HEK293 (cell line): Measurements from ENCODE around the gene COQ6.

Experiments
- CTCF ChIA-PET: fragments of 350-600 bp; formaldehyde crosslinking; extraction: SDS; loops from one replicate; lab custom pipeline; 2021; ENCODE audit warnings: antibody characterized with exemption; lab: Yijun Ruan, JAX
- POLR2A ChIA-PET: fragments of 300-600 bp; formaldehyde crosslinking; extraction: SDS; loops from one replicate; lab custom pipeline; 2020; ENCODE audit warnings: antibody characterized with exemption, inconsistent platforms; lab: Yijun Ruan, JAX
- H3K27ac ChIP-seq: fragments of 200-500 bp; sonication (Bioruptor generic); 2 replicates; pipeline ENCODE4 v1.5.1; 2014; ENCODE audit warnings: low read depth, low read length, control low read depth, inconsistent platforms; ENCODE audit errors: extremely low read depth
- H3K36me3 ChIP-seq, 2 experiments: fragments of 200-500 bp in 1 of 2; sonication (Bioruptor generic) in 1 of 2; 1 replicate in 1 of 2; 2 replicates in 1 of 2; pipeline ENCODE4 v1.5.1; 2014 to 2017; ENCODE audit warnings: inconsistent platforms in 2 of 2, low read length in 2 of 2; ENCODE audit not compliant: control insufficient read depth in 2 of 2, insufficient read depth in 1 of 2
- H3K4me1 ChIP-seq: fragments of 200-500 bp; sonication (Bioruptor generic); 2 replicates; pipeline ENCODE4 v1.5.1; 2014; ENCODE audit warnings: mild to moderate bottlenecking, low read length, inconsistent platforms; ENCODE audit not compliant: control insufficient read depth, insufficient read depth
- H3K4me3 ChIP-seq: 2 replicates; pipeline ENCODE4 v1.5.1; 2011; ENCODE audit warnings: low read depth, mild to moderate bottlenecking, control low read depth, low read length, moderate library complexity
- H3K9me3 ChIP-seq: fragments of 200-500 bp; sonication (Bioruptor generic); 2 replicates; pipeline ENCODE4 v1.5.1; 2014; ENCODE audit warnings: low read depth, low read length, inconsistent platforms; ENCODE audit not compliant: control insufficient read depth, insufficient read depth
- IKZF3 ChIP-seq: fragments of 450-650 bp; IDR thresholded peaks from 2 replicates; pipeline ENCODE4 v1.5.0; 2018; ENCODE audit warnings: missing biosample characterization, mild to moderate bottlenecking, missing genetic modification characterization, moderate library complexity
- KLF16 ChIP-seq: fragments of 450-650 bp; formaldehyde crosslinking; IDR thresholded peaks from 2 replicates; pipeline ENCODE4 v1.5.1; 2017; ENCODE audit warnings: missing biosample characterization, missing genetic modification characterization
- MEIS1 ChIP-seq: sonication (generic); formaldehyde crosslinking; IDR thresholded peaks from 2 replicates; pipeline ENCODE4 v1.8.1; 2022; ENCODE audit warnings: missing genetic modification reagents, mild to moderate bottlenecking, borderline replicate concordance
- OVOL3 ChIP-seq: fragments of 450-650 bp; formaldehyde crosslinking; IDR thresholded peaks from 2 replicates; pipeline ENCODE4 v1.5.1; 2016; ENCODE audit warnings: missing biosample characterization, missing genetic modification characterization
- PRDM1 ChIP-seq: fragments of 450-650 bp; formaldehyde crosslinking; IDR thresholded peaks from 2 replicates; pipeline ENCODE4; 2016; ENCODE audit warnings: missing biosample characterization, missing genetic modification characterization
- SALL2 ChIP-seq: fragments of 450-650 bp; formaldehyde crosslinking; IDR thresholded peaks from 2 replicates; pipeline ENCODE4 v1.5.0; 2017; ENCODE audit warnings: missing biosample characterization, mild to moderate bottlenecking, missing genetic modification characterization, borderline replicate concordance
- ZBTB17 ChIP-seq: fragments of 450-650 bp; formaldehyde crosslinking; IDR thresholded peaks from 2 replicates; pipeline ENCODE4 v1.5.1; 2016; ENCODE audit warnings: missing biosample characterization, missing genetic modification characterization
- ZFP41 ChIP-seq: fragments of 450-650 bp; formaldehyde crosslinking; IDR thresholded peaks from 2 replicates; pipeline ENCODE4 v1.5.1; 2016; ENCODE audit warnings: missing biosample characterization, missing genetic modification characterization, borderline replicate concordance
- ZNF148 ChIP-seq: fragments of 450-650 bp; formaldehyde crosslinking; IDR thresholded peaks from 2 replicates; pipeline ENCODE4 v1.5.0; 2017; ENCODE audit warnings: missing biosample characterization, missing genetic modification characterization, borderline replicate concordance
- ZNF174 ChIP-seq: fragments of 450-650 bp; formaldehyde crosslinking; IDR thresholded peaks from 2 replicates; pipeline ENCODE4 v1.5.0; 2017; ENCODE audit warnings: missing biosample characterization, mild to moderate bottlenecking, missing genetic modification characterization
- ZNF214 ChIP-seq: fragments of 450-650 bp; formaldehyde crosslinking; IDR thresholded peaks from 2 replicates; pipeline ENCODE4 v1.5.1; 2017; ENCODE audit warnings: missing biosample characterization, mild to moderate bottlenecking, missing genetic modification characterization, borderline replicate concordance
- ZNF248 ChIP-seq: fragments of 450-650 bp; formaldehyde crosslinking; IDR thresholded peaks from 2 replicates; pipeline ENCODE4 v1.5.1; 2017; ENCODE audit warnings: missing biosample characterization, missing genetic modification characterization
- ZNF280D ChIP-seq: fragments of 450-650 bp; formaldehyde crosslinking; IDR thresholded peaks from 2 replicates; pipeline ENCODE4 v1.5.1; 2016; ENCODE audit warnings: missing biosample characterization, missing genetic modification characterization
- ZNF354C ChIP-seq: fragments of 450-650 bp; formaldehyde crosslinking; IDR thresholded peaks from 2 replicates; pipeline ENCODE4 v1.5.1; 2016; ENCODE audit warnings: missing biosample characterization, missing genetic modification characterization, low read depth, borderline replicate concordance
- ZNF37A ChIP-seq: fragments of 450-650 bp; IDR thresholded peaks from 2 replicates; pipeline ENCODE4 v1.5.1; 2018; ENCODE audit warnings: missing biosample characterization, missing genetic modification characterization
- ZNF416 ChIP-seq: fragments of 450-650 bp; formaldehyde crosslinking; IDR thresholded peaks from 2 replicates; pipeline ENCODE4 v1.5.1; 2016; ENCODE audit warnings: missing biosample characterization, missing genetic modification characterization
- ZNF426 ChIP-seq: fragments of 450-650 bp; formaldehyde crosslinking; IDR thresholded peaks from 2 replicates; pipeline ENCODE4 v1.5.1; 2017; ENCODE audit warnings: missing biosample characterization, missing genetic modification characterization, mild to moderate bottlenecking, inconsistent platforms, moderate library complexity
- ZNF530 ChIP-seq: fragments of 450-650 bp; formaldehyde crosslinking; IDR thresholded peaks from 2 replicates; pipeline ENCODE4 v1.5.1; 2016; ENCODE audit warnings: low read depth, missing biosample characterization, missing genetic modification characterization
- ZNF549 ChIP-seq: fragments of 450-650 bp; IDR thresholded peaks from 2 replicates; pipeline ENCODE4 v1.5.1; 2018; ENCODE audit warnings: missing biosample characterization, missing genetic modification characterization, mild to moderate bottlenecking, inconsistent platforms, moderate library complexity
- ZNF555 ChIP-seq: fragments of 450-650 bp; formaldehyde crosslinking; conservative IDR thresholded peaks from 2 replicates; pipeline ENCODE4 v1.5.1; 2017; ENCODE audit warnings: missing biosample characterization, mild to moderate bottlenecking, missing genetic modification characterization, inconsistent platforms
- ZNF580 ChIP-seq: fragments of 450-650 bp; formaldehyde crosslinking; IDR thresholded peaks from 2 replicates; pipeline ENCODE4 v1.5.1; 2016; ENCODE audit warnings: missing biosample characterization, missing genetic modification characterization
- ZNF621 ChIP-seq: fragments of 450-650 bp; formaldehyde crosslinking; IDR thresholded peaks from 2 replicates; pipeline ENCODE4 v1.5.1; 2017; ENCODE audit warnings: missing biosample characterization, missing genetic modification characterization
- ZNF624 ChIP-seq: fragments of 450-650 bp; formaldehyde crosslinking; IDR thresholded peaks from 2 replicates; pipeline ENCODE4 v1.5.1; 2017; ENCODE audit warnings: missing biosample characterization, missing genetic modification characterization
- ZNF639 ChIP-seq: fragments of 450-650 bp; formaldehyde crosslinking; IDR thresholded peaks from 2 replicates; pipeline ENCODE4 v1.5.1; 2016; ENCODE audit warnings: missing biosample characterization, missing genetic modification characterization
- ZSCAN23 ChIP-seq: fragments of 450-650 bp; formaldehyde crosslinking; IDR thresholded peaks from 2 replicates; pipeline ENCODE4 v1.5.1; 2016; ENCODE audit warnings: missing biosample characterization, missing genetic modification characterization
- ZSCAN5A ChIP-seq: fragments of 450-650 bp; formaldehyde crosslinking; IDR thresholded peaks from 2 replicates; pipeline ENCODE4 v1.5.1; 2016; ENCODE audit warnings: missing biosample characterization, missing genetic modification characterization

The COQ6 gene

GRCh38 chr14:73961192-73961591, 11.1 kb downstream of the COQ6 start:
- no peak for TF ChIP-seq ZNF416 (tag by site-specific recombination)
- no peak for TF ChIP-seq MEIS1 (CRISPR knock-in tag)
- TF ChIP-seq IKZF3 (tag by site-specific recombination) = no peak
- no peak for TF ChIP-seq ZNF426 (tag by site-specific recombination)
- no peak for TF ChIP-seq ZNF549 (tag by site-specific recombination)
- no peak for TF ChIP-seq SALL2 (tag by site-specific recombination)
- no peak for TF ChIP-seq ZBTB17 (tag by site-specific recombination)
- no peak for TF ChIP-seq ZNF214
- no peak for TF ChIP-seq ZNF174
- no peak for TF ChIP-seq ZNF248 (tag by site-specific recombination)
- TF ChIP-seq ZFP41 = no peak
- TF ChIP-seq PRDM1 = no peak
- no peak for TF ChIP-seq ZNF280D (tag by site-specific recombination)
- no peak for TF ChIP-seq ZNF530 (tag by site-specific recombination)
- no peak for TF ChIP-seq ZNF580 (tag by site-specific recombination)
- no peak for TF ChIP-seq ZNF621 (tag by site-specific recombination)
- TF ChIP-seq ZNF37A = no peak
- TF ChIP-seq ZNF354C (tag by site-specific recombination) = no peak
- no peak for TF ChIP-seq ZNF148
- H3K9me3 ChIP-seq = no peaks in the 10 kb centered on the region
- H3K4me1 ChIP-seq = no peaks in the 10 kb centered on the region
- H3K4me3 ChIP-seq = no peak overlapping the region
- ChIA-PET POLR2A (interaction anchor here (1.3 kb wide), 1 partner anchor 9 kb away, joined by 3 read pairs; no protein-coding TSS in a partner anchor), CTCF (no interaction called here)
- H3K36me3 ChIP-seq = peaks cover 64 to 78% of the 10 kb centered on the region in 2 experiments
- no peak overlapping the region for H3K27ac ChIP-seq

GRCh38 chr14:73965216-73965615, 15.1 kb downstream of the COQ6 start:
- ChIA-PET POLR2A (no interaction called here), CTCF (no interaction called here)
- Histone ChIP-seq H3K27ac (no peak overlapping the region), H3K36me3 (peaks cover 36 to 57% of the 10 kb centered on the region in 2 experiments), H3K4me3 (no peak overlapping the region), H3K4me1 (no peaks in the 10 kb centered on the region), H3K9me3 (no peaks in the 10 kb centered on the region)
- TF ChIP-seq ZNF639 (tag by site-specific recombination) (no peak), ZSCAN5A (tag by site-specific recombination) (no peak), OVOL3 (tag by site-specific recombination) (no peak), ZNF555 (tag by site-specific recombination) (no peak), MEIS1 (CRISPR knock-in tag) (no peak), ZSCAN23 (tag by site-specific recombination) (no peak), ZNF624 (tag by site-specific recombination) (no peak), KLF16 (tag by site-specific recombination) (no peak)
